Stimulated activated CD8-positive, alpha-beta memory T cell treated with anti-CD3 and anti-CD28 coated beads, Interleukin-12 subunit alpha, Interleukin-12 subunit beta, amount 100 ng/mL, for 1 hour (primary cell): ENCODE measurements around the gene COMMD6.

Experiments used
- DNase-seq: peaks from one replicate; pipeline ENCODE4 v3.0.0-alpha.2; 2020; ENCODE audit warnings: low read depth

The COMMD6 gene

GRCh38 chr13:75521956-75522355, 15.7 kb downstream of the COMMD6 start:
- no peak for DNase-seq

DNA sequence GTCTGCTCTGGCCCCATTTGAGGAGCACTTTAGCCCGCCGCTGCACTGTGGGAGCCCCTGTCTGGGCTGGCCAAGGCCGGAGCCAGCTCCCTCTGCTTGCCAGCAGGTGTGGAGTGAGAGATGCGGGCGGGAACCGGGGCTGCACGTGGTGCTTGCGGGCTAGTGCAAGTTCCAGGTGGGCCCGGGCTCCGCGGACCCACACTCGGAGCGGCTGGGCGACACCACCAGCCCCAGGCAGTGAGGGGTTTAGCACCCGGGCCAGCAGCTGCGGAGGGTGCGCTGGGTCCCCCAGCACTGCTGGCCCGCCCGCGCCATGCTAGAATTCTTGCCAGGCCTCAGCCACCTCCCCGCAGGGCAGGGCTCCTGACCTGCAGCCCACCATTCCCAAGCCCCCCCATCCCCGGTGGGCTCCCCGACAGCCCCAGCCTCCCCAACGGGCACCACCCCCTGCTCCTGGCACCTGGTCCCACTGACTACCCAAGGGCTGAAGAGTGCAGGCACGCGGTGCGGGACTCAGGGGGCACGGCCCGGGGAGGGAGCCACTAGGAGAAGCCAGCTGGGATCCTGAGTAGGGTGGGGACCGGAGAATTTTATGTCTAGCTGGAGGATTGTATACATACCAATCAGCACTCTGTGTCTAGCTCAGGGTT, 19.1 kb downstream of the COMMD6 start:
- DNase-seq = no peak

DNA sequence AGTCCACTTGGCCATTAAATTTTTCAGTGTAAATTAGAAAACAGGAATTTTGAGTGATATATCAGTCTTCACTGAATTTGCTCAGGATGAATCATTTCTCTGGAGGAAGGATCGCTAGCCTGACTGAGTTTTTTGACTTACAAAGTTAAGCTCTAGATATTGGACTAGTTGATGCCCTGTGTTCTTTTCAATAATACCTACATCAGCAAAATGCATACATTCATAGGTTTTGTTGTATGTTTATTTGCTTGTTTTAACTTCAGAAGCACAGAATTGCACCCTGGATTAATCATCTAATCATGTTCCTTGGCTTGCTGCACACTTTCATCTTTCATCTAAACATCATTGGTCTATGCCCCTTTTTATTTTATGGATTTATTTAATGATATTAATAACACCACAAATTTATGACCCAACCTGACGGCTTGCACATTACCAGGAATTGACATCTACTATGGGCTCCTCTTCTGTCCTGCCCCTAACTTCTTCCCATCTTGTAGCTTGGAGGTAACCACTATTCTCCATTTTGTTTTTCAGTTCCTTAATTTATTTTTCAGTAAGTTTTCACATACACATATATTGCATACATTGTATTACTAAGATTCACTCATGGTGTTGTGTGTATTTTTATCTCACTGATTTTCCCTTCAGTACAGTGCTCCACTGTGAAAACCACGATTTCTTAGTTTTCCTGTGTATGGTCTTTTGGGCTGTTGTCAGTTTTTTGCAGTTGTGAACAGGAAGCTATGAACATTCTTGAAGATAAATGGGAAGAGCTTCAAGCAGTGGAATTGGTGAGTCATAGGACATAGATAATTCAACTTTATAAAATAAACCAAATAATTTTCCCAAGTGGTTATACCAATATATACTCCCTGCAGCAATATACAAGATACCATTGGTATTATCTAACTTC, 23.3 kb downstream of the COMMD6 start:
- no peak for DNase-seq

- no peak for DNase-seq
Observed at GRCh38 chr13:75513271-75513670, 24.4 kb downstream of the COMMD6 start.

- no peak for DNase-seq
Observed at GRCh38 chr13:75512253-75512652, 25.4 kb downstream of the COMMD6 start.

DNA sequence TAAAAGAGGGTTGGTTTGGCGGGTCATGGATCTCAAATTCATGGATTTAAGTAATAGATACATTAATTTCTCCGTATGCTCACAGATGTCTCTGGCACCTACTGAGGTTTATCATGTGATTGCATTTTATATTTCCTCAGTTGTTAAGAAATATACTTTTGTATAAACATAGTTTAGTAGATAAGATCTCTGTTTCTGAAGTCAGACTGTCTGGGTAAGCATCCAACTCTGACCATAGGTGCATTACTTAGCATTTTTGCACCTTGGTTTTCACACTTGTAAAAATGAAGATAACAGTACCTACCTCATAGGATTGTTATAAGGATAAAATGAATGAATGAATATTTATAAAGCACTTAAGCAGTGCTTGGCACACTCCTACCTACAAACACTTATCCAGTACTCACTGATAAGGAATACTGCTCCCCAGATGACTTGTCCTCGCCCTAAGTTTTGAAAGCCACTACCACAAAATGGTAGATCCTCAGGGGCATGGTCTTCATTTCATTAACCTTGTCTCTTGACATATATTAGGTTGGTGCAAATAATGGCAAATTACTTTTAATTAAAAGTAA, 26.5 kb downstream of the COMMD6 start:
- DNase-seq = no peak

DNA sequence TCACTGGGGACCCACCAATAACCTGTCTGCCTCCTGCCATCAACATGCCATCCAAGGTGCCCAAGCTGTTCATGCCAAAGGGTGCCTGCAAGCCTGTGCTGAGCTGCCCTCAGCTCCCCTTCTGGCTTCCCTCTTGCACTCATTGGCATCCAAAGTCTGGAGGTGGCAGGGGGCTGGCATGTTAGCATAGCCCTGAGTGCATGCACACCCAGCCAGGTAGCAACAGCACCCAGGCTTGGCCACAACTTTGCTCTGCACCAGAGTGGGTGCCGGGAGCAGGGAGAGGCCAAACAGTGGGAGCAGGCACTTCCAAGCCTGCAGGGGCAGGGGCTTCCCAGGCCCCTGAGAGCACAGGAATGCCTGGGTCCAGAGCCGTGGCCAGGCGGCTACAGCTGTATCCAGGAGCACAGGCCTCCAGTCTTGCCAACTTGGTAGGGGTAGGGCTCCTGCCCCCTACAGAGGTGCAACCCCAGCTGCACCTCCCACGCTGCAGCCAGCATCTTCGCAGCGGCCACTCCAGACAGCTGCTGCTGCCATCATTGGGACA, 29.6 kb downstream of the COMMD6 start:
- no peak for DNase-seq

- no peak for DNase-seq
Observed at GRCh38 chr13:75507027-75508001, 30.3 kb downstream of the COMMD6 start.

- no peak for DNase-seq
Observed at GRCh38 chr13:75506018-75506417, 31.6 kb downstream of the COMMD6 start.

DNA sequence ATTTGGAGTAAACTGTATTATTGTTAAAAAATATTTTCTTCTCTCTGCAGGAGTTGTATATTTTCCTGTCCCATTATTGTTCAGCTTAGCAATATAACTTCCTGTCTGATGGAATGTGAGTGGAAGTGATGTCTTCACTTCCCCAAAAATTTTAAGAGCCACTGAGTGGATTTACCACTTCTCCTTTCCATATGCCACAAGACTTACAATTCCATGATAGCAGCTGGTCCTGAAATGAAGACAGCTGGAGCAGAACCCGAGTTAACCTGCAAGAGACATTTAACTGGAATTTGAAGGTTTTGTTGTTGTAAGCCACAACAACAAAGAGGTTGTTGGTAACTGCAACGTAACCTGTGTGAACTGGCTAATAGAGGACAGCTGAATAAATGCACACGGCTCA, 32.3 kb downstream of the COMMD6 start:
- DNase-seq = no peak

GRCh38 chr13:75495938-75496337, 41.7 kb downstream of the COMMD6 start:
- DNase-seq = no peak

DNA sequence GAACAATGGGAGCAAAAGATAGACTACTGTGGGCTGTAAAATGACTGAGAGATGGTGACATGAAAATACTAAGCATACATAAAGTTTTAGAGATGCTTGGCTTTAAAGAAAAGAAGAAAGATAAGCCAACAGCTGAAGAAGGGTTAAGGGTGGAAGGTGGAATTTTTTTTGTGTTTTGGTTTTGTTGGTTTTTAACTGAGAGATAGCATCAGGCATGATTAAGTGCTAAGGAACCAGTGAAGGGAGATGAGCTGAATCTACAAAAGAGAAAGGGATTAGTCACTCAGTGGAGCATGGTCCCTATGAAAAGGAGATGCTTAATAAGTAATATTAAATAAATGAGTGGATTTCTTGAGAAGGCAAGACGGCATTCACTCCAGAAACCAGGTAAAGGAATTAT, 43.1 kb downstream of the COMMD6 start:
- DNase-seq = no peak

DNA sequence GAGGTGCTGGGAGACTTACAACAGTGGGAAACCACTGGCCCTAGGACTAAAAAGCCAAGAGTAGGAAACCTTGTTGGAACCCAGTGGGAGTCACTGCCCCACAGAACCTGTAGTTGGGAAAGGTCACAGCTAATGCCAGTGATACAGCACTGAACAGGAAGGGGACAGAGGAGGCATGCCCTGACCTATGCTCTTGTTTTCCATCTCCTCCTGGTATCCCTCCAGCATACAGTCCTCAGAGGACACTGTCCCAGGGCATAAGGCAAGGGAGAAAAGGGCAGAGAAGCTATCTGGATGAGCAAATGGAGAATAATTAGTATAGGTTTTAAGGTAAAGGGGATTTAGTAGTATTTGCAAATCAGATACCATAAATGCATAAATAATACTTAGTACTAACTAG, 44.5 kb downstream of the COMMD6 start:
- DNase-seq = no peak

- DNase-seq = no peak
Observed at GRCh38 chr13:75492389-75492788, 45.3 kb downstream of the COMMD6 start.

GRCh38 chr13:75491376-75491775, 46.3 kb downstream of the COMMD6 start:
- no peak for DNase-seq

DNA sequence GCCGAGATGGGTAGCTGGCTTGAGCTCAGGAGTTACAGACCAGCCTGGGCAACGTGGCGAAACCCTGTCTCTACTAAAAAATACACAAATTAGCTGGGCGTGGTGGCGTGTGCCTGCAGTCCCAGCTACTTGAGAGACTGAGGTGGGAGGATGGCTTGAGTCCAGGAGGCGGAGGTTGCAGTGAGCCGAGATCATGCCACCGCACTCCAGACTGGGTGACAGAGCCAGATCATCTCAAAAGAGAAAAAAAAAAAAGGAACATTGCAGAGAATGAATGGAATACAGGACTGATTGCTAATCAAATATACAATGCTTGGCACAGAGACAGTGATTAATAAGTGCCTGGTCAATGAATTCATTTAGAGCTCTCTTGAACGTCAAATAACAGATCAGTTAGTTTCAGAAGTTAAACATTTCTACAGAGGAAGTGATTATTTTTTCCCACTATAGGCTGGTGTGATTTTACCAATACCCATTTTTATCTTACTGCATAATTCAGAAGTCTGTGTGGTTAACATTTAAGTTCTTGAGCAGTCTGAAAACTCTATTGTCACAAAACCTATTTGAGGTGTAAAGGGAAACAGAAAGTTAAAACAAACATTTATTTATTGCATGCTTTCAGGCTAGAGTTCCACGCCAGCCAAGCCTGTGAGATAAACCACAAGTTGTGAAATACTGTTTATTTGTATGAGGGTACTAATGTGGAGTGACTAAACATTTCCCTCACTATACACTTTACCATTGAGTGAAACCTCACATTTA, 48.0 kb downstream of the COMMD6 start:
- DNase-seq = no peak

DNA sequence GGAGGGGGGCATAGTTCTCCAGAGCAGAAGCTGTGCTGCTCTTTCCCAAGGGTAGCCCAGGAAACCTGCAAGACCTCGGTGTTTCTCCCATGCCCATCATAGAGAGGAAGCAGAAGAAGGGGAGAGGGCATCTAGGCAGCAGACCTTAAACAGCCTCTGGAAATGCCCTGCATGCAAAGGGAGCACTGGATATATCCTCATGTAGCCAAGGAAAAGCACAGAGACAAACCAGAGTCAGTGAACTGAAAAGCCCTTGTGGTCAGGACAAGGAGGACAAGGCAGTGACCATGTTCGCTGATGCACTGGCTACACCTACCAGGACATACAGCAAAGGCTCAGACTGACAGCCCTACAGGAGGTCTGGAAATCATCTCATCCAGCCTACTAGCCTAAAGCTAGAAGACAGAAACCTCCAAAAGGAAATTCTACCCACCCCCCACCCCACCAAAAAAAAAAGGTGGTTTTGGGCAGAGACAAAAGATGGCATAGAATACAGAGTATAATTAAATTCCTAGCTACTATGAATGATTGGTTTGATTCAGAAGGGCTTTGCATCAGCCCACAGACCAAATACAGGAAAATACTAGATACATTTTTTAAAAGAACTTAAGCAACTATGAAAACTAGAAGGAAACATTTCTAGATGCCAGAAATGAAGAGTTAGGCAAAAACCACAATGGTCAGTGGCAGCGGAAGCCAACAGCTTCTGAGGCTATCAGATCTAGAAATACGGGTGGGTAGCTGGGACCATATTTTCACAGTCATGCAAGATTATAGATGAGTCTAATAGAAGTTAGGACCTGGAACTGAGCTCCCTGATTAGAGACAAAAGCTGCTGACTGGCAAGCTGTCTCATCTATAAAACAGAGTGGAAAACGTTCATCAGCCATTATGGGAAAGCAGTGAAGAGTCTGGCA, 51.2 kb downstream of the COMMD6 start:
- DNase-seq = no peak

GRCh38 chr13:75485286-75486062, 52.2 kb downstream of the COMMD6 start:
- DNase-seq = no peak

DNA sequence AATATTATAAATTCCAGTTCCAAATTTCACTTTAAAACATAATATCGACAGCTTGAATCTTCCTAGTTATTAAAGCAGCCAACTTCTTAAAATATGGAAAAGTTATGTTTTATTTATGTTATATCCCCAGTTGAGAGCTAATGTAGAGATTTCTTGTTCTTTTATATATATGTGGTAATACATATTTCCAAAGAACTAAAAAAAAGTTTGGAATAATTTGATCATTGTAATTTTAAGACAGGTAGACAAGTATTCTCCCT, 54.9 kb downstream of the COMMD6 start:
- no peak for DNase-seq
